Epithelial cell of esophagus (primary cell): ENCODE measurements around the gene ZNF329.
A peak's percentile ranks its signal among the peaks of the same experiment; 100 is the strongest.

Source experiments
- DNase-seq: peaks from one replicate; pipeline ENCODE4 v3.0.0; 2010; ENCODE audit warnings: low read depth
- H3K4me3 ChIP-seq: 2 replicates; pipeline ENCODE4 v1.5.1; 2011; ENCODE audit warnings: mild to moderate bottlenecking, low read length, control low read depth
- CTCF ChIP-seq: IDR thresholded peaks from 2 replicates; pipeline ENCODE4 v1.5.1; 2011; ENCODE audit warnings: low read depth, mild to moderate bottlenecking, low read length, control low read depth, inconsistent platforms; ENCODE audit not compliant: insufficient read depth; ENCODE audit errors: missing control alignments

Gene ZNF329

GRCh38 chr19:58170860-58171259, 20.3 kb upstream of the ZNF329 start:
- peak; percentile 82 for DNase-seq
- no peak overlapping the region for H3K4me3 ChIP-seq
- no peak for TF ChIP-seq CTCF

- no peak overlapping the region for H3K4me3 ChIP-seq
- TF ChIP-seq CTCF: no peak
- DNase-seq: no peak
Measured at GRCh38 chr19:58166708-58167280, 16.2 kb upstream of the ZNF329 start.

GRCh38 chr19:58166268-58166667, 15.7 kb upstream of the ZNF329 start:
- no peak for TF ChIP-seq CTCF

GRCh38 chr19:58157045-58157728, 6.6 kb upstream of the ZNF329 start:
- DNase-seq: no peak
- TF ChIP-seq CTCF: no peak
- no peak overlapping the region for H3K4me3 ChIP-seq

More at GRCh38 chr19:58166268-58166667, 15.7 kb upstream of the ZNF329 start:
- no peak overlapping the region for H3K4me3 ChIP-seq
- DNase-seq: no peak

GRCh38 chr19:58154679-58155648, 4.4 kb upstream of the ZNF329 start:
- peak; percentile 95 for DNase-seq
- peak overlapping the region; percentile 75 for H3K4me3 ChIP-seq
- TF ChIP-seq CTCF: peak; percentile 85

- DNase-seq: peak; percentile 37
- TF ChIP-seq CTCF: no peak
- peak overlapping the region; percentile 75 for H3K4me3 ChIP-seq
Measured at GRCh38 chr19:58154287-58154678, 3.7 kb upstream of the ZNF329 start.
